SK-N-MC (cell line): ENCODE measurements around the gene EXPH5.

Experiments
- EZH2 ChIP-seq: fragments of 200-600 bp; sonication (generic); IDR thresholded peaks from one replicate; pipeline ENCODE4 v1.6.1; 2017; ENCODE audit warnings: antibody characterized with exemption
- FOXP2 ChIP-seq: optimal IDR thresholded peaks from 2 replicates; pipeline ENCODE3; 2011; ENCODE audit warnings: mild to moderate bottlenecking, moderate library complexity; ENCODE audit not compliant: insufficient read depth; ENCODE audit errors: extremely low read length, control extremely low read depth
- POLR2AphosphoS5 ChIP-seq: IDR thresholded peaks from 2 replicates; pipeline ENCODE4 v1.6.1; 2012; ENCODE audit warnings: mild to moderate bottlenecking, low read depth, low read length, borderline replicate concordance

- no peak for TF ChIP-seq POLR2AphosphoS5
- TF ChIP-seq EZH2: no peak
- no peak for TF ChIP-seq FOXP2
Observed at GRCh38 chr11:108559904-108560303, 33.7 kb downstream of the EXPH5 start.
